Inferior parietal cortex (tissue), 1 donor: ENCODE data around the gene WFDC11.

Experiments
- DNase-seq: peaks from one replicate; pipeline ENCODE4 v3.0.0-alpha.2; 2016; ENCODE audit errors: extremely low spot score

Gene WFDC11

GRCh38 chr20:45626540-45626939, 43.5 kb downstream of the WFDC11 start:
- no peak for DNase-seq

- DNase-seq, result no peak
These were observed 48.4 kb downstream of the WFDC11 start for GRCh38 chr20:45621593-45621992.

- no peak for DNase-seq
These were observed 52.4 kb downstream of the WFDC11 start for GRCh38 chr20:45617591-45617990.

DNA sequence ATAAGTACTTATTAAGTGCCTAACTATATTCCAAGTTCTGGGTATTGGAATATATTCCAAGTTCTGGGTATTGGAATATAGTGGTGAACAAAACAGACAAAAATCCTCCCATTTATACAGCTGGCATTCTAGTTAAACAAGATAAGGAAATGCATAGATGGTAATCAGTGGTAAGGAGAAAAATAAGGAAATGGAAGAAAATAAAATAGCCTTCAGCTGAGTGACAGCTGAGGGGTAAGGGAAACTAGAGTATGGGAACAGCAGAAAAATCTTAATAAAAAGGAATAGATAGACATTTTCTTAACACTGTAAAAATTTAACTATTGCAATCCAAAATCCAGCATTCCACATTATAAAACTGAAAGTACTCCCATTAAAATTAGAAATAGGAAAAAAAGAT, 57.7 kb downstream of the WFDC11 start:
- no peak for DNase-seq

GRCh38 chr20:45611054-45611453, 59.0 kb downstream of the WFDC11 start:
- DNase-seq, result no peak

DNA sequence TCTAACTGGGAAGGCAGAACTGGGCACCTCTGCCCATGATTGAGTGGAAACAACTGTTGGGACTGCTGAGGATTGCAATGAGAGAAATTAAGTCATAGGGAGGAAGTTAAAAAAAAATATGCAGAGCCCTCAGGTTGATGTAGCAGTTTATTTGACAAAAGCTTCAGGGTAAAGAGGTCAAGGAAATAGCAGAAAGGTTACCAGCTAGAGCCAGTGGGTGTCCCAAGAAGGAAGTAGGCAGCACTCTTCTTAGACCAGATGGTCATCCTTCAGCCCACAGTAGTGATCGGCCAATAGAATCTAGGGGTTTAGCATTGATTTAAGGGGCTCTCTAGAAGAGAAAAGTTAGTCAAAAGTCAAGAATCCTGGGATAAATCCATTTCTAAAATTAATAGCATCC, 62.2 kb downstream of the WFDC11 start:
- DNase-seq, result no peak
